Activated gamma-delta T cell (primary cell): Measurements from ENCODE around the gene TEAD1.

ENCODE experiments used
- DNase-seq: peaks from one replicate; lab custom pipeline; 2025; lab: John Stamatoyannopoulos, UW

The TEAD1 gene

GRCh38 chr11:12989428-12990161, 315.4 kb downstream of the TEAD1 start:
- DNase-seq: no peak

GRCh38 chr11:12990162-12990480, 315.9 kb downstream of the TEAD1 start:
- DNase-seq: no peak

- no peak for DNase-seq
These were observed 317.2 kb downstream of the TEAD1 start for GRCh38 chr11:12991426-12991825.

GRCh38 chr11:12993626-12994025, 319.4 kb downstream of the TEAD1 start:
- DNase-seq: no peak
